Karpas-422 (cell line): ENCODE measurements around the gene SLA2. TPM values are rescaled to one million over a fixed set of nuclear protein-coding genes. Genes with fewer than 3 reads are reported as not detected.
"Not testable (repeated sequence)": the region's sequence is repeated elsewhere in the genome, so short reads cannot be mapped to it uniquely, and the experiment has no call there.

Experiments used
- DNase-seq: peaks from one replicate; pipeline ENCODE4 v3.0.0-alpha.2; 2015
- H2AFZ ChIP-seq: fragments of 200-600 bp; sonication (generic); 2 replicates; pipeline ENCODE4 v1.6.1; 2014; ENCODE audit warnings: antibody characterized with exemption, low read length, mixed read lengths
- H3K27ac ChIP-seq: fragments of 200-600 bp; sonication (generic); 2 replicates; pipeline ENCODE4 v1.5.1; 2014; ENCODE audit warnings: mild to moderate bottlenecking, low read length, moderate library complexity
- H3K27me3 ChIP-seq: fragments of 200-600 bp; sonication (generic); 2 replicates; pipeline ENCODE4 v1.6.1; 2014; ENCODE audit warnings: low read length, mixed read lengths
- H3K36me3 ChIP-seq: fragments of 200-600 bp; sonication (generic); 2 replicates; pipeline ENCODE4 v1.6.1; 2014; ENCODE audit warnings: low read length, mixed read lengths; ENCODE audit not compliant: insufficient read depth
- H3K4me1 ChIP-seq: fragments of 200-600 bp; sonication (generic); 2 replicates; pipeline ENCODE4 v1.6.1; 2014; ENCODE audit warnings: mild to moderate bottlenecking, low read length, mixed read lengths
- H3K4me2 ChIP-seq: fragments of 200-600 bp; sonication (generic); 2 replicates; pipeline ENCODE4 v1.6.1; 2014; ENCODE audit warnings: low read length, low read depth, mild to moderate bottlenecking; ENCODE audit not compliant: poor library complexity, severe bottlenecking
- H3K4me3 ChIP-seq: fragments of 200-600 bp; sonication (generic); 2 replicates; pipeline ENCODE4 v1.5.1; 2014; ENCODE audit warnings: mild to moderate bottlenecking, antibody characterized with exemption, low read length, mixed read lengths
- H3K79me2 ChIP-seq: fragments of 200-600 bp; sonication (generic); 2 replicates; pipeline ENCODE4 v1.6.1; 2014; ENCODE audit warnings: mild to moderate bottlenecking, low read length, mixed read lengths
- H3K9ac ChIP-seq: fragments of 200-600 bp; sonication (generic); 2 replicates; pipeline ENCODE4 v1.6.0; 2014; ENCODE audit warnings: low read length
- H3K9me2 ChIP-seq: fragments of 200-600 bp; sonication (generic), shearing (Covaris generic); replicated peaks from 2 replicates; pipeline ENCODE4 v1.6.0; 2014; ENCODE audit warnings: mild to moderate bottlenecking, low read length, moderate library complexity; ENCODE audit not compliant: insufficient read depth
- H3K9me3 ChIP-seq: fragments of 300-700, 200-600 bp; sonication (generic); 2 replicates; pipeline ENCODE4 v1.6.1; 2014; ENCODE audit warnings: low read length, mixed read lengths
- H4K20me1 ChIP-seq: fragments of 200-600 bp; sonication (generic); 2 replicates; pipeline ENCODE4 v1.6.1; 2014; ENCODE audit warnings: mild to moderate bottlenecking, antibody characterized with exemption, low read length, low read depth; ENCODE audit not compliant: insufficient read depth
- total RNA-seq: library from RNA; depleted of rRNA; stranded (reverse); fragments of >200 nt; shearing (Covaris generic); gene quantifications from 2 replicates; pipeline ENCODE4 v1.2.3, GENCODE V29; 2014; ENCODE audit warnings: low replicate concordance

The SLA2 gene
- total RNA-seq, 1 experiment from 2014 or later = 0.19 TPM

GRCh38 chr20:36613974-36614373 is 32.0 kb downstream of the SLA2 start:
- Histone ChIP-seq H3K9me2 (no peaks in the 10 kb centered on the region), H3K36me3 (peaks cover 43% of the 10 kb centered on the region), H2AFZ (no peak overlapping the region), H3K4me2 (no peak overlapping the region), H3K4me3 (no peak overlapping the region), H3K27me3 (no peaks in the 10 kb centered on the region), H3K27ac (no peak overlapping the region), H3K9me3 (no peaks in the 10 kb centered on the region), H3K4me1 (no peaks in the 10 kb centered on the region), H3K79me2 (peaks cover 8% of the 10 kb centered on the region; the same call in 1 of the 2 replicates), H3K9ac (no peak overlapping the region), H4K20me1 (peaks cover 9% of the 10 kb centered on the region; the same call in 1 of the 2 replicates)
- DNase-seq = no peak

- Histone ChIP-seq H3K36me3 (peaks cover 51% of the 10 kb centered on the region), H3K27me3 (no peaks in the 10 kb centered on the region), H3K4me3 (no peak overlapping the region), H4K20me1 (peaks cover 18% of the 10 kb centered on the region), H3K4me1 (peaks cover 10% of the 10 kb centered on the region), H3K4me2 (no peak overlapping the region), H3K27ac (no peak overlapping the region), H3K9ac (no peak overlapping the region), H2AFZ (no peak overlapping the region), H3K9me2 (no peaks in the 10 kb centered on the region), H3K79me2 (peaks cover 29% of the 10 kb centered on the region), H3K9me3 (no peaks in the 10 kb centered on the region)
- no peak for DNase-seq
These were observed 34.4 kb downstream of the SLA2 start for GRCh38 chr20:36611625-36612024.

DNA sequence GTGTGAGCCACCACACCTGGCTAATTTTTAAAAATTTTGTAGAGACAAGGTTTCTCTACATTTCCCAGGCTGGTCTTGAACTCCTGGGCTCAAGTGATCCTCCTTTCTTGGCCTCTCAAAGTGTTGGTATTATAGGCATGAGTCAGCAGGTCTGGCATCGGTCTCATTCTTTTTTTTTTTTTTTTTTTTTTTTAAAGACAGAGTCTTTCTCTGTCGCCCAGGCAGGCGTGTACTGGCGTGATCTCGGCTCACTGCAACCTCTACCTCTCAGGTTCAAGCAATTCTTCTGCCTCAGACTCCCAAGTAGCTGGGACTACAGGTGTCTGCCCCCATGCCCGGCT is 37.6 kb downstream of the SLA2 start:
- H3K9me3 ChIP-seq, H3K27ac ChIP-seq, H2AFZ ChIP-seq, H3K9me2 ChIP-seq, H3K9ac ChIP-seq, H3K4me3 ChIP-seq, DNase-seq, H3K4me2 ChIP-seq, H3K27me3 ChIP-seq: not testable (repeated sequence)
- Histone ChIP-seq H3K4me1 (peaks cover 28% of the 10 kb centered on the region), H4K20me1 (peaks cover 27% of the 10 kb centered on the region), H3K79me2 (peaks cover 40% of the 10 kb centered on the region), H3K36me3 (peaks cover 35% of the 10 kb centered on the region)

GRCh38 chr20:36607586-36608387 is 38.2 kb downstream of the SLA2 start:
- peak overlapping the region; percentile 90 for H3K4me2 ChIP-seq
- no peak for DNase-seq
- no peaks in the 10 kb centered on the region for H3K9me2 ChIP-seq
- H3K4me3 ChIP-seq = peak overlapping the region; percentile 80
- H3K36me3 ChIP-seq = peaks cover 31% of the 10 kb centered on the region
- H3K9ac ChIP-seq = peak overlapping the region; percentile 94
- 0 out of 2 replicates have a peak overlapping the region, but pooled peaks have one; percentile 43 for H3K27ac ChIP-seq
- H2AFZ ChIP-seq = no peak overlapping the region
- H3K4me1 ChIP-seq = peaks cover 28% of the 10 kb centered on the region
- peaks cover 34% of the 10 kb centered on the region for H3K79me2 ChIP-seq
- H3K27me3 ChIP-seq = no peaks in the 10 kb centered on the region
- peaks cover 24% of the 10 kb centered on the region for H4K20me1 ChIP-seq
- H3K9me3 ChIP-seq = no peaks in the 10 kb centered on the region

DNA sequence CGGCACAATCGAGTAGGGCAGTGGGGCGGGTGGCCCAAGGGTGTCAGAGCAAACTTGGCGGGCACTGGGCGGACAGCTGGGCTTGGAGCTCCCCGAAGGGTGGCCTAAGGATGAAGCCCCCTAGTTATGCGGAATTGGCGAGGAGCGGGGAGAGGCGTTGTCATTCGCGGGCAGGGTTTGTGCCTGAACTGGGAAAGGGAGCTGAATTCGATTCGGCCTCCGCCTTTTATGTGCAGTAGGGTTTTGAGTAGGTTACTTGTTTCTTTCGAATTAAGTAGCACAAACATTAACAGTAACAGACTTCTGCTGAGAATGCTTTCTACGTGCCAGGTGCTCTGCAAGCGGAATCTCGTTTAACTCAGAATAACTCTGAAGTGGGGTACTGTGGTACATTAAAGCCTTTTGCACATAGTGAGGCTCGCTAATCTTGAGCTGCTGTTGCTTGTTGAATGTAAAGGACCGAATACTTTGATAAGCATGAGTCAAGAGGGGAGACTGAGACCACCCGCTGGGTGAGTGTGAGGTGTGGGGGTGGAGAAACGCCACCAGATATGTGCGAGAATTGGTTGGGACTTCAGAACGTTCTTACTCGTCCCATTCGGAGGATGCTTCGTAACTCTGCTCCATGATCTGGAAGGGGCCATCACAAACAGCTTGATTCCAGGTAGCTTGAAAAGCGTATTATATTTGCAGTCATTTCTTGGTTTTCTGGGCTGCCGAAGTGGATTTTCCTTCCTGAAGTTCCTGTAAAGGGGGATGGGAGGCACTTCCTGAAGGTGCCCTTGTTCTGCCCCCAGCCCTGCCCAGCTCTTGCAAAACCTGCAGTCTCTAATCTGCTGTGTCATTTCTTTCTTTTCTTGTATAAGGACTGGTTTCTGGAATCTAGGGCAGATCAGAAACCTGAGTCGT is 39.6 kb downstream of the SLA2 start:
- peak overlapping the region; percentile 80 for H3K4me3 ChIP-seq
- no peaks in the 10 kb centered on the region for H3K9me2 ChIP-seq
- H3K4me2 ChIP-seq = peak overlapping the region; percentile 90
- peaks cover 19% of the 10 kb centered on the region for H3K36me3 ChIP-seq
- DNase-seq = peak; percentile 58
- peaks cover 31% of the 10 kb centered on the region for H3K79me2 ChIP-seq
- H3K4me1 ChIP-seq = peaks cover 32% of the 10 kb centered on the region
- no peaks in the 10 kb centered on the region for H3K27me3 ChIP-seq
- no peak overlapping the region for H2AFZ ChIP-seq
- H3K9ac ChIP-seq = peak overlapping the region; percentile 94
- no peaks in the 10 kb centered on the region for H3K9me3 ChIP-seq
- H4K20me1 ChIP-seq = peaks cover 19% of the 10 kb centered on the region
- H3K27ac ChIP-seq = peak overlapping the region; percentile 43

- peaks cover 31% of the 10 kb centered on the region for H3K79me2 ChIP-seq
- H3K27me3 ChIP-seq = no peaks in the 10 kb centered on the region
- H3K9ac ChIP-seq = peak within 1 kb of the TSS; percentile 94
- H3K4me3 ChIP-seq = peak within 1 kb of the TSS; percentile 80
- H3K27ac ChIP-seq = peak within 1 kb of the TSS; percentile 94
- peaks cover 16% of the 10 kb centered on the region for H3K36me3 ChIP-seq
- H2AFZ ChIP-seq = 0 out of 2 replicates have a peak within 1 kb of the TSS, but pooled peaks have one; percentile 86
- peak within 1 kb of the TSS; percentile 90 for H3K4me2 ChIP-seq
- peaks cover 19% of the 10 kb centered on the region for H4K20me1 ChIP-seq
- peak; percentile 99 for DNase-seq
- no peaks in the 10 kb centered on the region for H3K9me2 ChIP-seq
- H3K4me1 ChIP-seq = peaks cover 33% of the 10 kb centered on the region
- H3K9me3 ChIP-seq = no peaks in the 10 kb centered on the region
These were observed 40.4 kb downstream of the SLA2 start, which contains the start of gene RAB5IF for GRCh38 chr20:36605399-36606157. RAB5IF (plus strand) TSS chr20:36605779; CDS start chr20:36605952, 173 bp downstream.

DNA sequence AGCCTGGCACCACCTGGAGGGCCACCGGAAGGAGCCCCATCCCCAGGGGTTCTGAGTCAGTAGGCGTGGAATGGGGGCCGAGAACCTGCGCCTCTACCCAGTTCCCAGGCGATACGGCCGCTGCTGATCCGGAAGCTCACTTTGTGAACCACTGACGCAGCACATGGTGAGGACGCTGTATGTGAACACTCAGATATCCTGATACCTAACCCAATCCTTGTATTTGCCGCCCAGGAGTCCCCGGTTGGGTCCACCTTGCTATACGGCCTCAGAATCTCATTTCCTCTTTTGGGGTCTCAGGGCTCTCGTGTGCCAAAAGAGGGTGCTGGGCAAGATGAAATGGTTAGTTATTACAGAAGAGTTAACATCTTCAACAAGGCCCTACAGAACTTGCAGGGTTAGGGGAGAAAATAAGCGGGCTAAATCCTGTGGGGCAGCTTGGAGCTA is 41.0 kb downstream of the SLA2 start:
- peak; percentile 95 for DNase-seq

More for the DNA sequence above, 41.0 kb downstream of the SLA2 start:
- Histone ChIP-seq H3K27me3 (no peaks in the 10 kb centered on the region), H3K4me1 (peaks cover 35% of the 10 kb centered on the region), H3K9me3 (no peaks in the 10 kb centered on the region), H3K36me3 (peaks cover 15% of the 10 kb centered on the region), H3K4me2 (peak overlapping the region; percentile 88), H3K79me2 (peaks cover 31% of the 10 kb centered on the region), H3K4me3 (peak overlapping the region; percentile 80), H2AFZ (0 out of 2 replicates have a peak overlapping the region, but pooled peaks have one; percentile 86), H3K9ac (peak overlapping the region; percentile 83), H4K20me1 (peaks cover 19% of the 10 kb centered on the region), H3K9me2 (no peaks in the 10 kb centered on the region), H3K27ac (peak overlapping the region; percentile 94)
